ENCODE results near the gene NCOA4.
A peak's percentile ranks its signal among the peaks of the same experiment; 100 is the strongest.

NCOA4 gene

DNA sequence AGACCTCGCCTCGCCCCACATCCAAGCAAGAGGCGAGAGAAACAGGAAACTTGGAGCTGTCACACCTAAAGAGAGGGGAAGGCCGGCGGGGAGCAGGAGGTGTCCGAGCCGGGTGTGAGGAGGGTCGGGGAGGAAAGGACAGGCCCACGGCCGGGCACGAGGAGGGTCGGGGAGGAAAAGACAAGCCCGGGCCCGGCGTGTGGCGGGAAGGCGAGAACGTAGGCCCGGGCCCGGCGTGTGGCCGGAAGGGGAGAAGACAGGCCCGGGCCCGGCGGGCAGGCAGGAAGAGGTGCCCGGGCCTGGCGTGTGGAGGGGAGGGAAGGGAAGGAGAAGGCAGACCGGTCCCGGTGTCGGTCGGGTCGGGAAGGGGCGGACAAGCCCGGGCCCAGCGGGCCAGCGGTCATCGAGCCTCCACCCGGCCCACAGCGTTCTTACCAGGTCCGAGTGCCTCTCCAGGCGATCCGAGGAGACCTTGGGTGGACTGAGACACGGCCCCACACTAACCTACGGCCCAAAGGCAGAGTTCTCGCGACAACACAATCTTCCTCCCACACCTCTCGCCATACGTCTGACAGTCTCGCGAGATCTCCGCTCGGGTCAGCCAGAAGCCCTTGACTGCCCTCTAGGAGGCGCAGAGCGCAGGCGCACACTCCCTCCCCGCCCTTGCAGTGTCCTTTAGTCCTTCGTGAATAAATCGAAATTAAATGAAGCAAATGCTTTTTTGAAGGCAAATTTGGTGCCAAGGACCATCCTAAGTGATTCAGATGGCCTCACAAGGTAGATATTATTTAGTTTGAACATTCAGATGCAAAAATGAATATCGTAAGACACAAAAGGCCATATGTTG lies at the start of gene NCOA4:
Gene NCOA4 (minus strand): TSS at position 533 of the 847 bp plus-strand sequence. CDS start 13,943 bp downstream, outside the sequence.
- intact Hi-C loops (cut with DNase I; ENCODE audit: low total_unique reads), result no loop called here
- Histone ChIP-seq H3K9me3 (no peaks in the 10 kb centered on the region), H3K27me3 (no peaks in the 10 kb centered on the region), H3K4me3 (peak within 1 kb of the TSS; percentile 76 to 87), H3K4me1 (peaks cover 0 to 51% (median 40%) of the 10 kb centered on the region in 4 donors), H3K36me3 (no peaks in the 10 kb centered on the region), H3K27ac (peak within 1 kb of the TSS; percentile 91 to 92)
- peak; percentile 98 for DNase-seq
- TF ChIP-seq, protein P1, sequence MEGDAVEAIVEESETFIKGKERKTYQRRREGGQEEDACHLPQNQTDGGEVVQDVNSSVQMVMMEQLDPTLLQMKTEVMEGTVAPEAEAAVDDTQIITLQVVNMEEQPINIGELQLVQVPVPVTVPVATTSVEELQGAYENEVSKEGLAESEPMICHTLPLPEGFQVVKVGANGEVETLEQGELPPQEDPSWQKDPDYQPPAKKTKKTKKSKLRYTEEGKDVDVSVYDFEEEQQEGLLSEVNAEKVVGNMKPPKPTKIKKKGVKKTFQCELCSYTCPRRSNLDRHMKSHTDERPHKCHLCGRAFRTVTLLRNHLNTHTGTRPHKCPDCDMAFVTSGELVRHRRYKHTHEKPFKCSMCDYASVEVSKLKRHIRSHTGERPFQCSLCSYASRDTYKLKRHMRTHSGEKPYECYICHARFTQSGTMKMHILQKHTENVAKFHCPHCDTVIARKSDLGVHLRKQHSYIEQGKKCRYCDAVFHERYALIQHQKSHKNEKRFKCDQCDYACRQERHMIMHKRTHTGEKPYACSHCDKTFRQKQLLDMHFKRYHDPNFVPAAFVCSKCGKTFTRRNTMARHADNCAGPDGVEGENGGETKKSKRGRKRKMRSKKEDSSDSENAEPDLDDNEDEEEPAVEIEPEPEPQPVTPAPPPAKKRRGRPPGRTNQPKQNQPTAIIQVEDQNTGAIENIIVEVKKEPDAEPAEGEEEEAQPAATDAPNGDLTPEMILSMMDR (IDR thresholded peaks at IDR 0.05), result peak; percentile 76 to 81

DNA sequence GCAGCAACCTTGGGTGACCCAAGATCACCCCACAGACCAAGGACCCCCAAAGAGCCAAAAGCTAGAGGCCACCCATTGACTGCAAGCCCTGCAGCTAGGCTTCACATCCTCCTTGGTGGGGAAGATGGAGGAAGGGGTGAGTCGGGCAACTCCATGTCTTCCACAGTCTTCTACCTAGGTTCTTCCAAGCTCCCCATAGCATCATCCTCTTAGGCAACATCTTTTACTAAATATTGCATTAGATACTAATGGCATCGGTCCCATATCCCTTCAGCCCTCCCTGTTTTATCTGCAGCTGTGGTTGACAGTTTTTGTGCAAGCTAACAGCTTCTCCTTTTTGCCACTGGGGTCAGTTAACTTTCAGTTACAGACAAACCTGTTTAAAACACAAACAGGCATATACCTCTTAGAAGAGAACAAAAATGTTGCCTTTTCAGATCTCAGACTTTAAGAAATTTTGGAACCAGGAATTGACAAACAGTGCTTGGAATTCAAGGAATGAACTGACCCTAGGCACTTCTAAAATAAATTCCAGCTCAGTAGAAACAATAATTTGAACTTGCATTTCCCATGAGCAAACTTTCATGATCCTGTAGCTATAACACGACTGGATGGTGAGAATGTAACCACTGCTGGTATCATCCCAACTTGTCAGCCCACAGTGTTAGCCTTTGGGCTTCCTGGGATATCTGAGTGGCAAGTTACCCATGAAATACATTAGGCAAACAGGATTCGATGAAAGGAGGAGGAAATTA lies 49.6 kb upstream of the NCOA4 start:
- no peaks in the 10 kb centered on the region for H3K9me3 ChIP-seq
- TF ChIP-seq, protein P1 (IDR thresholded peaks at IDR 0.05), result no peak
- DNase-seq, result no peak
- H3K4me3 ChIP-seq, result no peak overlapping the region
- no peaks in the 10 kb centered on the region for H3K4me1 ChIP-seq
- intact Hi-C loops (cut with DNase I; ENCODE audit: low total_unique reads), result no loop called here
- no peaks in the 10 kb centered on the region for H3K36me3 ChIP-seq
- no peaks in the 10 kb centered on the region for H3K27me3 ChIP-seq
- H3K27ac ChIP-seq, result no peak overlapping the region

DNA sequence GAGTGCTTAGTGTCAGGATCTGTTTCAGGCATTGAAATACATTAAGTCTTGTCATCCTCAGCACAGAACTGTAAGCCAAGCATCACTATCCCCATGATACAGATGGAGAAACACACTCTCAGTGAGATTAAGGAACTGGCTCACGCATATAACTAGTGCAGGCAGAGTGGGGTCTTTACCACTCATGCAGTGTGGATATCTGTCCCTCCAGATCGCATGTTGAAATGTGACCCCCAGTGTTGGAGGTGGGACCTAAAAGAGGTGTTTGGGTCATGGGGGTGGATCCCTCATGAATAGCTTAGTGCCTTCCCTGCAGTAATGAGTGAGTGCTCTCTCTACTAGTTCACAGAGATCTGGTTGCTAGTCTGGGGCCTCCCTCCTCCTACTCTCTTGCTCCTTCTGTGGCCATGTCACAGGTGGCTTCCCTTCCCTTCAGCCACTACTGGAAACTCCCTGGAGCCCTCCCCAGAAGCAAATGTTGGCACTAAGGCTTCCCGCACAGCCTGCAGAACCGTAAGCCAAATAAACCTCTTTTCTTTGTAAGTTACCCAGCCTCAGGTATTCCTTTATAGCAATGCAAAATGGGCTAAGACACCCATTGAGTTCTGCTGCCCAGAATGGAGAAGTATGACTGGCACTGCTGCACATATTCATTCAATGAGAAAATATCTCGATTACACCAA lies 47.4 kb upstream of the NCOA4 start:
- Histone ChIP-seq H3K36me3 (no peaks in the 10 kb centered on the region), H3K4me3 (no peak overlapping the region), H3K9me3 (no peaks in the 10 kb centered on the region), H3K27ac (no peak overlapping the region), H3K27me3 (no peaks in the 10 kb centered on the region), H3K4me1 (no peaks in the 10 kb centered on the region)
- intact Hi-C loops (cut with DNase I; ENCODE audit: low total_unique reads), result no loop called here
- DNase-seq, result no peak
- TF ChIP-seq, protein P1 (IDR thresholded peaks at IDR 0.05), result no peak

DNA sequence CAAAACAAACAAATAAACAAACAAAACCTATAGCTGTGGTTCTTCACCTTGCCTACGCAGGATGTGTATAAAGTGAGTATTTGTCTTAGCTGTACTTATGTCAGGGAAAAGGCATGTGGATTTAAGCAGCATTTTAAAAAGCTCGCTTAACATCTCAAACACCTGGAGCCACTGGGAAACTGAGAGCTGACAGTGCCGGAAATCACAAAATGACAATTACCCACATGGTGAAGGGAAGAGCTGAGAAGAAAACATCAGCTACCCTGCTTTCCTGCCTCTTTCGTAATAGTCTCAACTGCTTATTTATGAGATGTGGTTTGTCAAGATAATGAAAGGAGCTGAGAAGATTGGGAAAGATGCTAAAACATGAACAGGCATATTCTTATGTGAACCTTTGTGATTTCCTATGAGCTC lies 46.7 kb upstream of the NCOA4 start:
- Histone ChIP-seq H3K4me1 (no peaks in the 10 kb centered on the region), H3K4me3 (no peak overlapping the region), H3K27ac (no peak overlapping the region), H3K27me3 (no peaks in the 10 kb centered on the region), H3K36me3 (no peaks in the 10 kb centered on the region), H3K9me3 (no peaks in the 10 kb centered on the region)
- intact Hi-C loops (cut with DNase I; ENCODE audit: low total_unique reads), result no loop called here
- DNase-seq, result no peak
- TF ChIP-seq, protein P1 (IDR thresholded peaks at IDR 0.05), result no peak

DNA sequence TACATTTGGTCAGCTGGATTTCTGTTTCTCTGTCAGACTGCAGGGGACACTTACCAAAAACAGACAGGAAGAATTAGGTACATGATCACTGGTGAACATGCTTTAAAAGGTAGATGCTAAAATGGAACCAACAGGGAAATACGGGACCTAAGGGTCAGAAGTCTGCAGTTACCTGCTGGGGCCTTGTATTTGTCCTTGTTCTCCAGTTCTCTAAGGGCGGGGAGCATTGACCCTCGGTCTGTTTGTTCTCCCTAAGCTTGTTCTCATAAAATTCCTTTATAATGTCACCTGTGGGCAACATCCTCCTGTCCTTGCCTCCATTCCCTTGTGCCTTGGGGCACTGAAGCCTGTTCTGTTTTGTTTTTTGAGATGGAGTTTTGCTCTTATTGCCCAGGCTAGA lies 45.4 kb upstream of the NCOA4 start:
- no peaks in the 10 kb centered on the region for H3K9me3 ChIP-seq
- no peak for DNase-seq
- no peaks in the 10 kb centered on the region for H3K4me1 ChIP-seq
- intact Hi-C loops (cut with DNase I; ENCODE audit: low total_unique reads), result no loop called here
- no peak overlapping the region for H3K4me3 ChIP-seq
- no peak overlapping the region for H3K27ac ChIP-seq
- H3K36me3 ChIP-seq, result no peaks in the 10 kb centered on the region
- TF ChIP-seq, protein P1 (IDR thresholded peaks at IDR 0.05), result no peak
- H3K27me3 ChIP-seq, result no peaks in the 10 kb centered on the region
